ENCODE results near the gene SEPTIN10.

Gene SEPTIN10

DNA sequence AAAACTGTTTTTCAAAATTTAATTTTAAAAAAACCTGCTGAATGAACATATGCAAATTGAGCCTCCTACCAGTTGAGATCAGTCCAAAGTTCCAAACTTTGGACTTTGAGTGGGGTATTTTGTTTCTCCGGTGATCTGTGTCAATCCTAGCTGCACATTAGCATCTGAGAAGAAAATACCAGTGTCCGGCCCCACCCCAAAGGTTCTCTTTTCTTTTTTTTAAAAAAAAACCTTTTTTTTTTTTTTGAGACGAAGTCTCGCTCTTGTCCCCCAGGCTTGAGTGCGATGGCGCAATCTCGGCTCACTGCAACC is 91.7 kb downstream of the SEPTIN10 start:
- Histone ChIP-seq H3K27ac (no peak overlapping the region), H3K4me3 (no peak overlapping the region)
- no peak for DNase-seq (ENCODE audit: low spot score)
- no peak for TF ChIP-seq CTCF (IDR thresholded peaks at IDR 0.05)

DNA sequence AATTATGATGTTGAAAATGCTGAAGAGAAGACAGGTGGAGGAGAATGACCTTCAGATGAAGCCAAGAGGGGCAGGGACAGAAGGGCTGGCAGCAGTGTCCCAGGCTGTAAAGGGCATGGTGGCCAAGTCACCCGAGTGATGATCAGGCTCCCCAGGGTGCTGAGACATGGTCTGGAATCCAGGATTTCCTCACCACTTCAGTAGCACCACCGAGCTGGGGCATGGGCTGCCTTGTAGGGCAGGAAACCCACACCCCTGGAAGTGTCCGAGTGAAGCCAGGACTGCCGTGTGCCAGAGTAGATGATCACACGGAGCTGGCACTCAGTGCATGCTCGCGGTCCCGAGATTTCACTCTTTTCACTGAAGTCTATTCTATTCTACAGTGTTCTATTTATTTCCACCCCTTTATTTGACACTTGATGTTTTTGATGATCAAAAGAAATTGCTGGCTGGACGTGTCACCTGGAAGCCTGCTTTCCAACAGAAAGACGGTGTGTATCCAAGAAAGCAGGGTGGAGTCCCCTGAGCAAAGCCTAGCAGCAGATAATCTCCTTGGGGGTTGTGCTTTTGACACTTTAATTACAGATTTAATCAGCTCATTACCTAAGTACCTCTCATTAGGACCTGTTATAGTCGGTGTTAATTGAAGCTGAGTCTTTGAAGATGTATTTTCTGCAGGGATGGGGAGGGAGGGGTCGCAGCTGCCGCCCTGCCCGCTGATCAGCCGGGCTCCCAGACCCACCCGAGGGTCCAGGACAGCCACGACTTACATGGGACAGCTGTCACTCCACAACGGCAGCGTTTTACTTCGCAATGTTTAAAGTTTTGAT is 92.3 kb downstream of the SEPTIN10 start:
- Histone ChIP-seq H3K4me3 (no peak overlapping the region), H3K27ac (no peak overlapping the region)
- TF ChIP-seq CTCF (IDR thresholded peaks at IDR 0.05) = no peak
- no peak for DNase-seq (ENCODE audit: low spot score)

DNA sequence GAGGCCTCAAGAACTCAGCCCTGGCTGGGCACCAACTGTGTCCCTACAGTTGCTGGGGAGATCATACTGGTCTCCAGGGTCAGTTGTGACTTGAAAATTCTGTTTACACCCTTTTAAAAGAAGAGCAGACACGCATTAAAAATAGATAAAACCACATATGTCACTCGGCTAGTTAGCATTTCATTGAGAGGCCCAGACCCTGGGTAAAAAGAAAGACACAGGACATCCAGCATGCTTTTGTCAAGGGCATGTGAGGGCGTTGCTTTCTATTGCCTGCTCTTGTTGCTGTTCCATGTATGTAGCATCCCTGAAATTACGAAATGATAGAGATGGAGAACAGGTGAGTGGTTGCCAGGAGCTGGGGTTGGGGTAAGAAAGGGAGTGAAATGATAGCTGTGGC is 94.3 kb downstream of the SEPTIN10 start:
- DNase-seq (ENCODE audit: low spot score) = no peak
- H3K27ac ChIP-seq = no peak overlapping the region
- no peak for TF ChIP-seq CTCF (IDR thresholded peaks at IDR 0.05)
- no peak overlapping the region for H3K4me3 ChIP-seq

DNA sequence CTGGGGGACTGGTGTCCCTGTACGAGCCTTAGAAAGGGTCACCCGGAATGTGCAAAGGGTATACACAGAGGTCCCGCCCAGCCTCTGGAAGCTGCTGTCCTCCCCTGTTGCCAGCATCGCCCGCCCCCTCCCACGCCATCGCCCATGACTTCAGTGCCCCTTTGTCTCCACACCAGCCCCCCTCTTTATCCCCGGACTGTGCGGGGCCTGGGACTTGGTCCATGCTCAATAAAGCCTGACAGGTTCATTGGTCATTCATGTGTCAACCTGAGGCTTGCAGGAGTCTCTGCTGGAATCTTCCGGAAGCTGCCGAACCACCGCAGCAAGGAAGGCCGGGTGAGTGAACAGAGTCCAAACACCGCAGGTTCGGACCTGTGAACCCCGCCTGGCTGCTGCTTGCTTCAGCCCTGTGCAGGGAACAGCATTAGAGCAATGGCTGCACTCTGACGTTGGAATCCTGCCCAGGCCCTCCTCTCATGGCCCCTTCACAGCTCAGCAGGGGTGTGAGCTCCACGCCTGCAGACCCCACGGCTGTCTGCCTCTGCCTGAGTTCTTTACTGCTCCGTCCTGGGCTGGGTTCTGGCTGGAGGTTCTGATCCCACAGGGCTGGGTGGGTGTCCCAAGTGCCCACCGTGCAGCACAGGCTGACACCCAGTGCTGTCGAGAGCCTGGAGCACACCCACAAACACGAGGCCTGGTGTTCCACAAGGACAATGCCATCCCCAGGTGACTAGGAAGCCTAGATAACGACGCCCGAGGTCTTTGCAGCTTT is 96.5 kb downstream of the SEPTIN10 start:
- no peak for TF ChIP-seq CTCF (IDR thresholded peaks at IDR 0.05)
- Histone ChIP-seq H3K27ac (no peak overlapping the region), H3K4me3 (no peak overlapping the region)
- no peak for DNase-seq (ENCODE audit: low spot score)

- H3K27ac ChIP-seq = no peak overlapping the region
- no peak for TF ChIP-seq CTCF (IDR thresholded peaks at IDR 0.05)
- no peak overlapping the region for H3K4me3 ChIP-seq
- no peak for DNase-seq (ENCODE audit: low spot score)
These were observed 97.2 kb downstream of the SEPTIN10 start for GRCh38 chr2:109516445-109517117.

- no peak for DNase-seq (ENCODE audit: low spot score)
These were observed 98.9 kb downstream of the SEPTIN10 start for GRCh38 chr2:109514857-109515256.

More at GRCh38 chr2:109514857-109515256, 98.9 kb downstream of the SEPTIN10 start:
- TF ChIP-seq CTCF (IDR thresholded peaks at IDR 0.05) = no peak
- Histone ChIP-seq H3K27ac (peak overlapping the region; percentile 76 to 91), H3K4me3 (no peak overlapping the region)
